Osteoblast (primary cell): ENCODE measurements around the gene NTMT1. TPM values are rescaled to one million over a fixed set of nuclear protein-coding genes. Genes with fewer than 3 reads are reported as not detected.
"Not testable (repeated sequence)": the region's sequence is repeated elsewhere in the genome, so short reads cannot be mapped to it uniquely, and the experiment has no call there.

Experiments
- DNase-seq: peaks from one replicate; pipeline ENCODE4 v3.0.0; 2011; ENCODE audit warnings: low spot score, mixed read lengths; ENCODE audit not compliant: insufficient read length; ENCODE audit errors: missing footprints
- H2AFZ ChIP-seq: 2 replicates; pipeline ENCODE4 v1.6.0; 2011; ENCODE audit warnings: mild to moderate bottlenecking, low read length
- H3K27ac ChIP-seq: 2 replicates; pipeline ENCODE4 v1.5.1; 2011; ENCODE audit warnings: mild to moderate bottlenecking, low read depth, low read length, moderate library complexity
- H3K27me3 ChIP-seq: 2 replicates; pipeline ENCODE4 v1.6.0; 2012; ENCODE audit warnings: mild to moderate bottlenecking, control low read depth, inconsistent platforms, low read length, moderate library complexity; ENCODE audit not compliant: insufficient read depth
- H3K36me3 ChIP-seq: 2 replicates; pipeline ENCODE4 v1.5.1; 2011; ENCODE audit warnings: mild to moderate bottlenecking, low read length, control low read depth, moderate library complexity; ENCODE audit not compliant: insufficient read depth
- H3K4me1 ChIP-seq: 2 replicates; pipeline ENCODE4 v1.5.1; 2011; ENCODE audit warnings: mild to moderate bottlenecking, low read length, control low read depth, moderate library complexity; ENCODE audit not compliant: insufficient read depth
- H3K4me2 ChIP-seq: 2 replicates; pipeline ENCODE4 v1.6.0; 2011; ENCODE audit warnings: mild to moderate bottlenecking, low read length; ENCODE audit not compliant: insufficient read depth
- H3K4me3 ChIP-seq: fragments of 200-600 bp; sonication (generic); 3 replicates; pipeline ENCODE4 v1.5.1; 2012; ENCODE audit warnings: mild to moderate bottlenecking, low read length, inconsistent platforms; ENCODE audit not compliant: insufficient read depth
- H3K79me2 ChIP-seq: 2 replicates; pipeline ENCODE4 v1.6.0; 2012; ENCODE audit warnings: mild to moderate bottlenecking, low read length, control low read depth, inconsistent platforms; ENCODE audit not compliant: insufficient read depth
- H3K9me3 ChIP-seq: 2 replicates; pipeline ENCODE4 v1.5.1; 2011; ENCODE audit warnings: low read depth, low read length, control low read depth
- H4K20me1 ChIP-seq: 2 replicates; pipeline ENCODE4 v1.6.0; 2012; ENCODE audit warnings: mild to moderate bottlenecking, low read length, control low read depth; ENCODE audit not compliant: insufficient read depth
- total RNA-seq: library from RNA; depleted of rRNA; stranded (reverse); fragments of >200 nt; gene quantifications from 2 replicates; pipeline ENCODE4 v1.2.3, GENCODE V29; 2012
- TF ChIP-seq, protein P1 (sequence below): IDR thresholded peaks from 2 replicates; pipeline ENCODE4 v1.5.1; 2011; ENCODE audit warnings: mild to moderate bottlenecking, low read depth, low read length, moderate library complexity; ENCODE audit errors: extremely low read depth

The NTMT1 gene
- total RNA-seq, 1 donor: 26.4 TPM

DNA sequence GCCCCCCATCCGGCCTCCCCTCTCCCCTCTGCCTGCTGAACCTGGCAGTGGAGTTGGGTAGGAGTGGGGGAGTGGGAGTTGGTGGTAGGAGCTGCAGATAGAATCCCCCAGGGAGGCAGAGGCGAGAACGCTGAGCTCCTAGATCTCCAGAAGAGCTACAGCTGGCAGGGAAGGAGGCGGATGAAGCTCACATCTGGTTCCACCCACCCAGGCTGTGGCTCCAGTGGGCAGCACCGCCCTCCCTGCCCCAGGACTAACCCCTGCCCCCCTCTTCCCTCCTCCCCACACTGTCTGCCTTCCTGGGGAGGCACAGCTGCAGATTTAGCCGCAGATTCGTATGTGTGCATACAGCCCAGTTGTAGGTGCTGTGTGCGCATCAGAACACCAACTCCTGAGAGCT lies 39.3 kb upstream of the NTMT1 start:
- Histone ChIP-seq H3K36me3 (no peaks in the 10 kb centered on the region), H3K27me3 (no peaks in the 10 kb centered on the region), H3K9me3 (no peaks in the 10 kb centered on the region), H3K4me3 (no peak overlapping the region), H3K79me2 (no peaks in the 10 kb centered on the region), H4K20me1 (no peaks in the 10 kb centered on the region), H3K4me1 (no peaks in the 10 kb centered on the region), H3K27ac (no peak overlapping the region), H3K4me2 (no peak overlapping the region), H2AFZ (no peak overlapping the region)
- TF ChIP-seq, protein P1, sequence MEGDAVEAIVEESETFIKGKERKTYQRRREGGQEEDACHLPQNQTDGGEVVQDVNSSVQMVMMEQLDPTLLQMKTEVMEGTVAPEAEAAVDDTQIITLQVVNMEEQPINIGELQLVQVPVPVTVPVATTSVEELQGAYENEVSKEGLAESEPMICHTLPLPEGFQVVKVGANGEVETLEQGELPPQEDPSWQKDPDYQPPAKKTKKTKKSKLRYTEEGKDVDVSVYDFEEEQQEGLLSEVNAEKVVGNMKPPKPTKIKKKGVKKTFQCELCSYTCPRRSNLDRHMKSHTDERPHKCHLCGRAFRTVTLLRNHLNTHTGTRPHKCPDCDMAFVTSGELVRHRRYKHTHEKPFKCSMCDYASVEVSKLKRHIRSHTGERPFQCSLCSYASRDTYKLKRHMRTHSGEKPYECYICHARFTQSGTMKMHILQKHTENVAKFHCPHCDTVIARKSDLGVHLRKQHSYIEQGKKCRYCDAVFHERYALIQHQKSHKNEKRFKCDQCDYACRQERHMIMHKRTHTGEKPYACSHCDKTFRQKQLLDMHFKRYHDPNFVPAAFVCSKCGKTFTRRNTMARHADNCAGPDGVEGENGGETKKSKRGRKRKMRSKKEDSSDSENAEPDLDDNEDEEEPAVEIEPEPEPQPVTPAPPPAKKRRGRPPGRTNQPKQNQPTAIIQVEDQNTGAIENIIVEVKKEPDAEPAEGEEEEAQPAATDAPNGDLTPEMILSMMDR: no peak
- peak; percentile 74 for DNase-seq

DNA sequence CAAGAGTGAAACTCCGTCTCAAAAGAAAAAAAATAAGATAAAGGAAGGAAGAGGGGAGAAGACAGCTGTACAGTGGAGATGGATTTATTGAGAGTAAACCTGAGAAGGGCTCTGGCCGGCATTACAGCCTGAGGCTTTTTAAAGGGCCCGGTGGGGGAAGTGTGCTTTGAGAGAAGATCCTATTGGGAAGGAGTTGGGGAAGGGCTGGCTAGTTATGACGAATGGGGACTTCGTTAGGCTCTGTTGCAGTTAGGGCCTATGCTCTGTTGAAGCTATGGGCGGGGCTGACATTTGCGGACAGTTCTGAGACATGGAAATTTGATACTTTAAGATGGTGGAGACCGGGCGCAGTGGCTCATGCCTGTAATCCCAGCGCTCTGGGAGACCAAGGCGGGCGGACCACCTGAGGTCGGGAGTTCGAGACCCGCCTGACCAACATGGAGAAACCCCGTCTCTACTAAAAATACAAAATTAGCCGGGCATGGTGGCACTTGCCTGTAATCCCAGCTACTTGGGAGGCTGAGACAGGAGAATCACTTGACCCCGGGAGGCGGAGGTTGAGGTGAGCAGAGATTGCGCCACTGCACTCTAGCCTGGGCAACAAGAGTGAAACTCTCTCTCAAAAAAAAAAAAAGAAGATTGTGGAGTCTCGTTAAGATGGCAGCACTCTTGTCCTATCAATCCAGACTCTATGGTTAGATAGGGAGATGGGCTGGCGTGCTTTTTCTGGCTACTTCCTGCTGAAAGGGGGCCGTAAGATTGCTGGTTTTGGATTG lies 38.3 kb upstream of the NTMT1 start:
- H3K4me3 ChIP-seq: no peak overlapping the region
- H3K27ac ChIP-seq: no peak overlapping the region
- H3K4me1 ChIP-seq: no peaks in the 10 kb centered on the region
- DNase-seq: no peak
- TF ChIP-seq, protein P1: no peak
- no peaks in the 10 kb centered on the region for H4K20me1 ChIP-seq
- no peaks in the 10 kb centered on the region for H3K9me3 ChIP-seq
- H3K36me3 ChIP-seq: no peaks in the 10 kb centered on the region
- no peak overlapping the region for H3K4me2 ChIP-seq
- no peak overlapping the region for H2AFZ ChIP-seq
- H3K79me2 ChIP-seq: no peaks in the 10 kb centered on the region
- H3K27me3 ChIP-seq: no peaks in the 10 kb centered on the region

DNA sequence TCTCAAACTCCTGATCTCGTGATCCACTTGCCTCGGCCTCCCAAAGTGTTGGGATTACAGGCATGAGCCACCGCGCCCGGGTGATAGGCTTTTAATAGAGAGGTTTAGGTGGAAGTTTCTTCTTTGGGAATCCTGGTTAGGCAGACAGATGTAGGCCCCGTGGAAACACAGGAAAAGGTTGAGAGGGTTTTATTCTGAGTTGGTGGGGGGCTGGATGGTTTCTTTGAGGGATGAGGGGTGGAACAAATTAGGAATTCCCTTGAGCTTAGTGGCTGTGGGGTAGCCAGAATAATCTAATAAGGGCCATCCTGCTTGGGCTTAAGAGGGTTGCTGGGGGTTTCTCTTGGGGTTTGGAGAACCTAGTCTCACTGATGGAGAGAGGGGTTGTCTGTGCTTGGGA lies 35.5 kb upstream of the NTMT1 start:
- H3K27ac ChIP-seq: no peak overlapping the region
- TF ChIP-seq, protein P1: no peak
- H4K20me1 ChIP-seq: no peaks in the 10 kb centered on the region
- no peaks in the 10 kb centered on the region for H3K27me3 ChIP-seq
- H3K4me2 ChIP-seq: no peak overlapping the region
- peaks cover 5% of the 10 kb centered on the region for H3K4me1 ChIP-seq
- H3K36me3 ChIP-seq: no peaks in the 10 kb centered on the region
- H3K4me3 ChIP-seq: no peak overlapping the region
- no peaks in the 10 kb centered on the region for H3K9me3 ChIP-seq
- H3K79me2 ChIP-seq: no peaks in the 10 kb centered on the region
- H2AFZ ChIP-seq: no peak overlapping the region
- DNase-seq: no peak

DNA sequence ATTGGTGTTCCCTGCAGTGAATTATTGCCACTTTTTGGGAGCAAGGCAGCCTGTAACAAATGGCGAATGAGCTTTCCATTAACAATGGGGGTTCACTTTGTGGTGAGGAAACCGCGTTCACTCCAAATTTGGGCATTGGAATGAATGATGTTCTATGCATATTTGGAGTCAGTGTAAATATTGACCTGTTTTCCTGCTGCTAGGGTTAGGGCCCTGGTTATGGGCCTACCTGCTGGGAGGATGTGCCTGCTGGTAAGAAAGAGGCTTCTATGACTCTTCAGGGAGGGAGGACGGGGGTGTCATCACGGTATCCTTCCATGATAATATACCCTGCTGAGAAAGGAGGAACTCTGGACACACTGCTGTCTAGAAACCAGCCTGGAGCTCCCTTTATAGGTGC lies 34.0 kb upstream of the NTMT1 start:
- Histone ChIP-seq H2AFZ (no peak overlapping the region), H3K27me3 (no peaks in the 10 kb centered on the region), H3K36me3 (no peaks in the 10 kb centered on the region), H3K4me2 (no peak overlapping the region), H3K4me3 (no peak overlapping the region), H3K9me3 (no peaks in the 10 kb centered on the region), H3K4me1 (peaks cover 17% of the 10 kb centered on the region), H4K20me1 (no peaks in the 10 kb centered on the region), H3K79me2 (no peaks in the 10 kb centered on the region), H3K27ac (no peak overlapping the region)
- no peak for DNase-seq
- TF ChIP-seq, protein P1: no peak

DNA sequence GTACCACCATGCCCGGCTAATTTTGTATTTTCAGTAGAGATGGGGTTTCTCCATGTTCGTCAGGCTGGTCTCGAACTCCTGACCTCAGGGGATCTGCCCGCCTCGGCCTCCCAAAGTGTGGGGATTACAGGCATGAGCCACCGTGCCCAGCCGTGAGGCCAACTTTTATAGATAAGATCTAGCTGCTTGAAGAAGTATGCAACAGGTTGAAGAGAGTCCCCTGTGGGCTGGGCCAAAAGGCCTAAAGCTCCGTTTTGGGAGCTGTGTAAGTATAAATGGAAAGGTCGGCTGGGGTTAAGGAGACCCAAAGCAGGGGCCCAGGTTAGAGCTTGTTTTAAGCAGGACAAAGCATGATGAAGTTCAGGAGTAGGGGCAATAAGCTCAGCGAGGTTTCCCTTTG lies 33.2 kb upstream of the NTMT1 start:
- not testable (repeated sequence) for H3K36me3 ChIP-seq, H3K4me2 ChIP-seq, H4K20me1 ChIP-seq, DNase-seq, H3K4me3 ChIP-seq, H3K79me2 ChIP-seq, H3K9me3 ChIP-seq, H3K27me3 ChIP-seq, H3K27ac ChIP-seq, H2AFZ ChIP-seq
- H3K4me1 ChIP-seq: peaks cover 22% of the 10 kb centered on the region
